GM04503 (cell line): Measurements from ENCODE around the gene RFPL4A.
"Not testable (repeated sequence)": the region's sequence is repeated elsewhere in the genome, so short reads cannot be mapped to it uniquely, and the experiment has no call there.

Experiments used
- DNase-seq: peaks from one replicate; pipeline ENCODE4 v3.0.0-alpha.2; 2012; ENCODE audit warnings: low read depth

The RFPL4A gene

DNA sequence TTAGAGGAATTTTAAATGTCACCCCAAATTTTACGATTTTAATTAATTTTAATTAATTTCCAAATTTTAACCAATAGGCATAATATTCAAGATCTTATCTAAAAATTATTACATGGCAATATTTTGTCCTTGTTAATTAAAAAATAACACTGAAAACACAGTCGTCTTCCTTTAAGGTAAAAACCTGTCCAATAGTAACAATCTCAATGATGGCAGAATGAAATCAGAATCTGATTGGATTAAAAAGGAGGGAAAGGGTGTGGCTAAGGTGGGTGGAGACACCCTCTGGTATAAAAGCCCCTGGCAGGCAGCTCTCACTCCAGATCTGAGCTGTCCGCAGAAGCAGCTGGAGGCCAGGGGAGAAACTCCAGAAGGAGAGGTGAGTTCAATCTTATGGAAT lies at the start of gene RFPL4A:
Gene RFPL4A (plus strand): TSS at position 301 of the 400 bp plus-strand sequence. CDS start 2,704 bp downstream, outside the sequence.
- not testable (repeated sequence) for DNase-seq

- no peak for DNase-seq
Measured at GRCh38 chr19:55711719-55712118, 47.2 kb upstream of the RFPL4A start.

DNA sequence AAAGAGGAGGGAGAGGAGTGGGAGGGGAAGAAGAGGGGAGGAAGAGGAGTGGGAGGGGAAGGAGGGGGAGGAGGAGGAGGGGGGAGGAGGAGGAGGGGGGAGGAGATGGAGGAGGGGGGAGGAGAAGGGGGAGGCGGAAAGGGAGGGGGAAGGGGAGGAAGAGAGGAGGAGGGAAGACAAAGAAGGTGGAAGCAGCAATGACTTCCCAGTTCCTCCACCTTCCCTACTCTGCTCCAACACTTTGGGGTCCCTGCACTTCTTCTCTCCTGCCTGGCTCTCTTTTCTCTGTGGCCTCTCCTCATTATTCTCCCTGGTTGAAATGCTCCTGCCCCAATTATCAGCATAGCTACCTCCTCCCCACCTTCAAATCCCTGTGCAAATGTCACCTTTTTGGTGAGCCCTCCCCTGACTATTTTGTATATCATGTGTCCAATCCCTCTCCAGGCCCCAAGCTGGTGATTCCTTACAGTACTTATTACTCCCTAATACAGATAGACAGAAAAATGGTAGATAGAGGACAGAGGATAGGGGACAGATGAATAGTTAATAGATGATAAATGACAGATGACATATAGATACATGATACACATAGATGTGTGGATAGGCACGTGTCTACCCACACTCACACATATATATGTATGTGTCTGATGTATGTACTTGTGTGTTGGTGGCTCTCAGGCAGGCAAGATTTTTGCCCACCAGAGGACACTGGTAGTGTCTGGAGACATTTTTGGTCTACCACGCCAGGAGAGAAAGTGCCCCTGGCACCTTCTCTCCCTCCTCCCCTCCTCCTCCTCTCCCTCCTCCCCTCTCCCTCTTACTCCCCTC lies 45.9 kb upstream of the RFPL4A start:
- no peak for DNase-seq

- DNase-seq = no peak
Measured at GRCh38 chr19:55716531-55716930, 42.4 kb upstream of the RFPL4A start.

GRCh38 chr19:55717251-55717650 lies 41.6 kb upstream of the RFPL4A start:
- DNase-seq = no peak

DNA sequence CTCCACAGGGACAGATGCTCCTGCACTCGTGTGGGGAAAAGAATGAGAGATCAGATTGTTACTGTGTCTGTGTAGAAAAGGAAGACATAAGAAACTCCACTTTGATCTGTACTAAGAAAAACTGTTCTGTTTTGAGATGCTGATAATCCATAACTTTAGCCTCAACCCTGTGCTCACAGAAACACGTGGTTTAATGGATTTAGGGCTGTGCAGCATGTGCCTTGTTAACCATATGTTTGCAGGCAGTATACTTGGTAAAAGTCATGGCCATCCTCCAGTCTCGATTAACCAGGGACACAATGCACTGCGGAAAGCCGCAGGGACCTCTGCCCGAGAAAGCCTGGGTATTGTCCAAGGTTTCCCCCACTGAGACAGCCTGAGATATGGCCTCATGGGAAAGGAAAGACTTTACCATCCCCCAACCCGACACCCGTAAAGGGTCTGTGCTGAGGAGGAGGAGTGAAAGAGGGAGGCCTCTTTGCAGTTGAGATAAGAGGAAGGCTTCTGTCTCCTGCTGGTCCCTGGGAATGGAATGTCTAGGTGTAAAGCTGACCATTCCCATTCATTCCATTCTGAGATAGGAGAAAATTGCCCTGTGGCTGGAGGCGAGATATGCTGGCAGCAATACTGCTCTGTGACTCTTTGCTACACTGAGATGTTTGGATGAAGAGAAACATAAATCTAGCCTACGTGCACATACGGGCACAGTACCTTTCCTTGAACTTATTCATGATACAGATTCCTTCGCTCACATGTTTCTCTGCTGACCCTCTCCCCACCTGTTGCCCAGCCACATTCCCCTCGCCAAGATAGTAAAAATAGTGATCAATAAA lies 40.8 kb upstream of the RFPL4A start:
- DNase-seq = not testable (repeated sequence)

DNA sequence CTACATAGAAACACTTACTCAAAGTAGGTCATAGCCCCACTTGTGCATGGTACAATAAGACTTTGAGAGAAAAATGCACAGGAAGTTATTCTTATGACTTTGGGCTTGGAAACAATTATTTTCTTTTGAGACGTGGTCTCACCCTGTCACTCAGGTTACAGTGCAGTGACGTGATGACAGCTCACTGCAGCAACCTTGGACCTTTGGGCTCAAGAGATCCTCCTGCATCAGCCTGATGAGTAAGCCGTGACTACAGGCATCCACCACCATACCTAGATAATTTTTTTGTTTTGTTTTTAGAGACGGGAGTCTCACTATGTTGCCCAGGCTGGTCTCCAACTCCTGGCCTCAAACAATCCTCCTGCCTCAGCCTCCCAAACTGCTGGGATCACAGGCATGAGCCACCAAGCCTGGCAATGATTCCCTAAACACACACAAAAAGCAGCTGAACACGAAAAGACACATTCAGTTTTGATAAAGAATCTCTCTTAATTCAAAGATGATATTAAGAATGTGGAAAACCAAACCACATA lies 38.6 kb upstream of the RFPL4A start:
- DNase-seq = no peak

GRCh38 chr19:55720801-55721200 lies 38.1 kb upstream of the RFPL4A start:
- no peak for DNase-seq

- DNase-seq = no peak
Measured at GRCh38 chr19:55723491-55723890, 35.4 kb upstream of the RFPL4A start.

DNA sequence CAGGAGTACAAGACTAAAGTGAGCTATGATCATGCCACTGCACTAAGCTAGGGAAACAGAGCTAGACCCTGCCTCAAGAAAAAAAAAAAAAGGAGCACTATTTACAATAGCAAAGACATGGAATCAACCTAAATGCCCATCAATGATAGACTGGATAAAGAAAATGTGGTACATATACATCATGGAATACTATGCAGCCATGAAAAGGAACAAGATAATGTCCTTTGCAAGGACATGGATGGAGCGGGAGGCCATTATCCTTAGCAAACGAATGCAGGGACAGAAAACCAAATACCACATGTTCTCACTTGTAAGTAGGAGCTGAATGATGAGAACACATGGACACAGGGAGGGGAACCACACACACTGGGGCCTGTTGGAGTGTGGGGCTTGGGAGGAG lies 28.5 kb upstream of the RFPL4A start:
- not testable (repeated sequence) for DNase-seq

DNA sequence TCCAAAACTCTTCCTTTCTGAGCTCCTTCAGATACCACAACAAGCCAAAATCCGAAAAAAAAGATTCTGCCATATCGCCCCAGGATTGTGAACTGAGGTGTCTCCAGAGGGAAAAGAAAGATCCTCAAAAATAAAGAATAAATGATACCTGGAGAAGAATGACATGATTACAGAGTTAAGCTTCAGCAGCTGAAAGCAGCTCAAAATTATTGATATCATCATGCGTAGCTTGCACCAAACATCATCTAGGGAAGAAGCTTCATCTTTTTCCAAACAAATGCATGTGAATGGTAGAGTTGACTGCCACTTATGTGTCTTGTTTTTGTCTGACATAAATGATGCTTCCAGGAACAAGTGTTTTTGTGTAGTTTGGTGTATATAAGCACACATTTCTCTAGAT lies 20.6 kb upstream of the RFPL4A start, which contains the start of gene NLRP9:
Gene NLRP9 (minus strand): TSS at position 101 of the 400 bp plus-strand sequence. CDS start 28 bp downstream, at position 73.
- no peak for DNase-seq

DNA sequence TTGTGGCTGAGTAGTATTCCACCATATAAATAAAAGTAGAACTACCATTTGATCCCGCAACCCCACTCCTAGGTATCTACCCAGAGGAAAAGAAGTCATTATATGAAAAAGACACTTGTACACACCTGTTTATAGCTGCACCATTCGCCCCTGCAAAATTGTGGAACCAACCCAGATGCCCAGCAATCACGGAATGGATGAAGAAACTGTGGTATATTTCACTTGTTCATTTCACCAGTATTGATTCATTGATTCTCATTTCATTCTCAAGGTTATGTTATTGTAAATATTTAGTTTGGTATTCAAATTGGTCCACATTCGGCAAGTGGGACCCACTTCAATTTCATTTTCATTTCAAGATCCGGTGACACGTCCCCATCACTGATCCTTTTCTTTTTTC lies 8.2 kb upstream of the RFPL4A start:
- DNase-seq = no peak

DNA sequence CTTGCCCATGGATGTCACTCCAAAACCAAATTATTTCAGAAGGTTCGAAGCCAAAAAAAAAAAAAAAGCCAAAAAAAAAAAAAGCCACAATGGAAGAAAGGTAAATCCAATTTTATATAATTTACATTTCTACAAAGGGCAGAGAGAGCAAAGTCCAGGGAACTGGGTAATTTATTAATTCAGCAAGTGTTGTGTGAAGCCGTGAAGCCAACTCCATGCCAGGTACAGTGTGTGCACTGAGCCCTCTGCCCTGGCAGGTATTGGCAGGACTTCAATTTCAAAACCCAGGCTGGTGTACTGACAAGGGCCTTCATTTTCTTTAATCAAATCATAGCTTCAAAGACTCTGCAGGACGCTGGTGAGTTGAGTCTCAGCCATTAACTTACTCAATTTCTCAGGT lies 5.5 kb upstream of the RFPL4A start:
- no peak for DNase-seq

GRCh38 chr19:55756808-55757207 lies 2.1 kb upstream of the RFPL4A start:
- not testable (repeated sequence) for DNase-seq

- no peak for DNase-seq
Measured at GRCh38 chr19:55766466-55766865, 7.6 kb downstream of the RFPL4A start.

GRCh38 chr19:55768818-55769217 lies 9.9 kb downstream of the RFPL4A start, which contains the start of gene RFPL4AL1:
RFPL4AL1 (plus strand) TSS chr19:55769118; CDS start chr19:55771805, 2,687 bp downstream.
- not testable (repeated sequence) for DNase-seq

GRCh38 chr19:55769632-55770031 lies 10.7 kb downstream of the RFPL4A start:
- DNase-seq = not testable (repeated sequence)

DNA sequence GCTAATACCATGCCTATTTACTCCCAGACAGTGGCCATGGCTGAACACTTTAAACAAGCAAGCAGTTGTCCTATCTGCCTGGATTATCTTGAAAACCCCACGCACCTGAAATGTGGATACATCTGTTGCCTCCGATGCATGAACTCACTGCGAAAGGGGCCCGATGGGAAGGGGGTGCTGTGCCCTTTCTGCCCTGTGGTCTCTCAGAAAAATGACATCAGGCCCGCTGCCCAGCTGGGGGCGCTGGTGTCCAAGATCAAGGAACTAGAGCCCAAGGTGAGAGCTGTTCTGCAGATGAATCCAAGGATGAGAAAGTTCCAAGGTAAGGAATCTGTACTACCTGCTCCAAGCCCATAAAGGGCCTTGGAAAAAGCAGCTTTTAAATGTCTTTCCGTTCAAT lies 18.6 kb downstream of the RFPL4A start:
- DNase-seq = no peak

DNA sequence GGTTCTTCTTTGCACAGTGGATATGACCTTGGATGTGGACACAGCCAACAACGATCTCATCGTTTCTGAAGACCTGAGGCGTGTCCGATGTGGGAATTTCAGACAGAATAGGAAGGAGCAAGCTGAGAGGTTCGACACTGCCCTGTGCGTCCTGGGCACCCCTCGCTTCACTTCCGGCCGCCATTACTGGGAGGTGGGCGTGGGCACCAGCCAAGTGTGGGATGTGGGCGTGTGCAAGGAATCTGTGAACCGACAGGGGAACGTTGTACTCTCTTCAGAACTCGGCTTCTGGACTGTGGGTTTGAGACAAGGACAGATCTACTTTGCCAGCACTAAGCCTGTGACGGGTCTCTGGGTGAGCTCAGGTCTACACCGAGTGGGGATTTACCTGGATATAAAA lies 19.4 kb downstream of the RFPL4A start:
- no peak for DNase-seq

DNA sequence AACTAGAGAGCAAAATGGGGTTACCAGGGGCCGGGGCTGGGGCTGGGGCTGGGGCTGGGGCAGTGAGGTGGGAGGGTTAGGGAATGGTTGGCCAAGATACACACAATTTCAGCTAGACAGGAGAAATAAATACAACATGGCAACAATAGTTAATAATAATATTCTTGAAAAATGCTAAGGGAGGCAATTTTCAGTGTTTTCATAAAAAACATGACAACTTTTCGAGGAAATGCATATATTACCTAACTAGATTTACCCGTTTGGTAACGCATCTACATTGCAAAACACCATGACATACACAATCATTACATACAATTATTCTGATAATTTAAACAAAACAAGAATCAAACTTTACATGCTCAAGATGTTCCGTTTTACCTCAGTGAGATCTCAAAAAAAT lies 22.2 kb downstream of the RFPL4A start:
- DNase-seq = no peak

DNA sequence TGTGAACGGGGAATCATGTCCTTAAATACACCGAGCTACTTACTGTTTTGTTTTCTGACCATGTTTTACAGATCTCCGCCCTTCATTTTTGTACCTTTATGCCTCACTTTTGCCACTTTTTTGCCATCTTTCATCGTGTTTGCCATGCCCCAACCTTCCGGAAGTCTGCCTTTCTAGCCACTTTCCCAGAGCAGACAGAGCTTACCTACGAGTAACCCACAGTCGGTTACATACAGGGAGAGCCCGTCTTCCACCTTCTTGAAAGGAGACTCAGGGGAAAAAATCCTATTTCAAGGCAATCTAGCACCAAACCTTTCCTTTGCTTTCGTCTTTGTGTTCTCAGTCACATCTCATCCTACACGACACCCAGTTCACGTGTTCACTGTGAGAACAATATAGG lies 36.1 kb downstream of the RFPL4A start:
- no peak for DNase-seq

GRCh38 chr19:55801416-55801815 lies 42.5 kb downstream of the RFPL4A start:
- DNase-seq = no peak

DNA sequence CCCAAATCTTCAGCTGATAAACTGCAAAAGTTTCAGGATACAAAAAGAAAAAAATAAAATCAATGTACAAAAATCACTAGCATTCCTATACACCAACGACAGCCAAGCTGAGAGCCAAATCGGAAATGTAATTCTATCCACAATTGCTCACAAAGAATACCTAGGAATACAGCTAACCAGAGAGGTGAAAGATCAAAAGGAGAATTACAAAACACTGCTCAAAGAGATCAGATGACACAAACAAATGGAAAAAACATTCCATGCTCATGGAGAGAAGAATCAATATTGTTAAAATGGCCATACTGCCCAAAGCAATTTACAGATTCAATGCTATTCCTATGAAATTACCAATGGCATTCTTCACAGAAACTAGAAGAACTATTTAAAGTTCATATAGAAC lies 43.4 kb downstream of the RFPL4A start:
- no peak for DNase-seq
